Measurements from ENCODE around the gene MCU. TPM values are rescaled to one million over a fixed set of nuclear protein-coding genes. Genes with fewer than 3 reads are reported as not detected.

Gene MCU
- total RNA-seq, 1 donor from 2014 or later = 27.0 TPM

- no peaks in the 10 kb centered on the region for H3K9me3 Mint-ChIP-seq
- H3K27me3 Mint-ChIP-seq = no peaks in the 10 kb centered on the region
- no peak overlapping the region for H3K27ac Mint-ChIP-seq
- DNase-seq (ENCODE audit: extremely low spot score, unreplicated experiment) = no peak
- no peak for TF ChIP-seq CTCF (conservative IDR thresholded peaks at IDR 0.05)
- H3K4me1 Mint-ChIP-seq (ENCODE audit: unreplicated experiment) = peaks cover 25% of the 10 kb centered on the region
- no peaks in the 10 kb centered on the region for H3K36me3 Mint-ChIP-seq
- H3K4me3 Mint-ChIP-seq = no peak overlapping the region
Observed at GRCh38 chr10:72689660-72690059, 2.3 kb upstream of the MCU start.

- no peaks in the 10 kb centered on the region for H3K27me3 Mint-ChIP-seq
- TF ChIP-seq CTCF (conservative IDR thresholded peaks at IDR 0.05) = no peak
- H3K27ac Mint-ChIP-seq = no peak overlapping the region
Observed at GRCh38 chr10:72690071-72690755, 1.7 kb upstream of the MCU start.

GRCh38 chr10:72691470-72691862 is 477 bp upstream of the MCU start:
- Mint-ChIP-seq H3K27me3 (no peaks in the 10 kb centered on the region), H3K27ac (peak overlapping the region; percentile 12), H3K36me3 (no peaks in the 10 kb centered on the region), H3K9me3 (no peaks in the 10 kb centered on the region), H3K4me1 (ENCODE audit: unreplicated experiment) (peaks cover 29% of the 10 kb centered on the region), H3K4me3 (peak overlapping the region; percentile 89)
- DNase-seq (ENCODE audit: extremely low spot score, unreplicated experiment) = no peak
- no peak for TF ChIP-seq CTCF (conservative IDR thresholded peaks at IDR 0.05)

More at GRCh38 chr10:72690071-72690755, 1.7 kb upstream of the MCU start:
- no peaks in the 10 kb centered on the region for H3K9me3 Mint-ChIP-seq
- no peak for DNase-seq (ENCODE audit: extremely low spot score, unreplicated experiment)
- no peaks in the 10 kb centered on the region for H3K36me3 Mint-ChIP-seq
- H3K4me1 Mint-ChIP-seq (ENCODE audit: unreplicated experiment) = peaks cover 29% of the 10 kb centered on the region
- H3K4me3 Mint-ChIP-seq = no peak overlapping the region

- H3K9me3 Mint-ChIP-seq = no peaks in the 10 kb centered on the region
- no peak for TF ChIP-seq CTCF (conservative IDR thresholded peaks at IDR 0.05)
- H3K4me1 Mint-ChIP-seq (ENCODE audit: unreplicated experiment) = peaks cover 29% of the 10 kb centered on the region
- H3K27ac Mint-ChIP-seq = peak overlapping the region; percentile 59
- H3K27me3 Mint-ChIP-seq = no peaks in the 10 kb centered on the region
- no peak for DNase-seq (ENCODE audit: extremely low spot score, unreplicated experiment)
- no peaks in the 10 kb centered on the region for H3K36me3 Mint-ChIP-seq
- peak overlapping the region; percentile 95 for H3K4me3 Mint-ChIP-seq
Observed at GRCh38 chr10:72692744-72692993, 726 bp downstream of the MCU start.

GRCh38 chr10:72692994-72693781 is 1.2 kb downstream of the MCU start:
- Mint-ChIP-seq H3K4me1 (ENCODE audit: unreplicated experiment) (peaks cover 26% of the 10 kb centered on the region), H3K27me3 (no peaks in the 10 kb centered on the region), H3K4me3 (peak overlapping the region; percentile 95), H3K27ac (peak overlapping the region; percentile 59), H3K36me3 (no peaks in the 10 kb centered on the region), H3K9me3 (no peaks in the 10 kb centered on the region)
- no peak for TF ChIP-seq CTCF (conservative IDR thresholded peaks at IDR 0.05)
- DNase-seq (ENCODE audit: extremely low spot score, unreplicated experiment) = no peak

Measured in type B pancreatic cell (in vitro differentiated cells).